CD4-positive, alpha-beta T cell (primary cell): Measurements from ENCODE around the gene P2RY12. TPM values are rescaled to one million over a fixed set of nuclear protein-coding genes. Genes with fewer than 3 reads are reported as not detected.

Source experiments
- ATAC-seq: fragments of 200-7000 bp; cut with Tn5 transposase; one replicate; pipeline ENCODE4 v1.10.0; 2022; ENCODE audit warnings: mild to moderate bottlenecking; ENCODE audit not compliant: poor library complexity
- CTCF ChIA-PET: fragments of 350-600 bp; sonication (Branson Sonifier 250); formaldehyde crosslinking; loops from one replicate; lab custom pipeline; 2021; ENCODE audit warnings: antibody characterized with exemption, inconsistent platforms; lab: Charles Lee
- POLR2A ChIA-PET: fragments of 350-600 bp; sonication (Branson Sonifier 250); formaldehyde crosslinking; loops from one replicate; lab custom pipeline; 2021; ENCODE audit warnings: antibody characterized with exemption, inconsistent platforms; lab: Charles Lee
- DNase-seq, 14 experiments: peaks; one replicate each; pipeline ENCODE4 v3.0.0-alpha.2; 2013 to 2020; ENCODE audit warnings: mixed read lengths in 2 of 14
- H3K27ac ChIP-seq, 2 donors: one replicate each; pipeline versions ENCODE4 v1.5.1 to v1.7.0; 2013; ENCODE audit warnings: low read length in 2 of 2, low read depth in 1 of 2, mild to moderate bottlenecking in 1 of 2
- H3K27me3 ChIP-seq, 2 experiments: 1 replicate in 1 of 2; 2 replicates in 1 of 2; pipeline versions ENCODE4 v1.6.1 to v1.7.0; 2013; ENCODE audit warnings: low read length in 2 of 2, control low read depth in 1 of 2, mild to moderate bottlenecking in 1 of 2, moderate library complexity in 1 of 2; ENCODE audit not compliant: insufficient read depth in 2 of 2, control insufficient read depth in 1 of 2
- H3K36me3 ChIP-seq: one replicate; pipeline ENCODE4 v1.6.1; 2013; ENCODE audit warnings: low read length, control low read depth; ENCODE audit not compliant: insufficient read depth
- H3K4me1 ChIP-seq: one replicate; pipeline ENCODE4 v1.6.1; 2013; ENCODE audit warnings: low read length, control low read depth; ENCODE audit not compliant: insufficient read depth
- H3K4me3 ChIP-seq: one replicate; pipeline ENCODE4 v1.5.1; 2013; ENCODE audit warnings: mild to moderate bottlenecking, low read length, moderate library complexity
- H3K9me3 ChIP-seq, 2 experiments: 1 replicate in 1 of 2; 2 replicates in 1 of 2; pipeline versions ENCODE4 v1.6.1 to v1.7.0; 2013; ENCODE audit warnings: low read length in 2 of 2, mild to moderate bottlenecking in 2 of 2, control low read depth in 1 of 2, moderate library complexity in 1 of 2; ENCODE audit not compliant: control insufficient read depth in 1 of 2, insufficient read depth in 1 of 2
- H3K27ac Mint-ChIP-seq: one replicate; pipeline ENCODE4 v1.8.0; 2020; ENCODE audit warnings: mixed read lengths
- H3K27me3 Mint-ChIP-seq: one replicate; pipeline ENCODE4 v1.8.0; 2021; ENCODE audit warnings: mixed read lengths
- H3K36me3 Mint-ChIP-seq: one replicate; pipeline ENCODE4 v1.8.0; 2021; ENCODE audit warnings: low read depth, mixed read lengths
- H3K4me1 Mint-ChIP-seq: one replicate; pipeline ENCODE4 v1.8.0; 2021; ENCODE audit warnings: low read depth, mixed read lengths
- H3K4me3 Mint-ChIP-seq: one replicate; pipeline ENCODE4 v1.8.0; 2020; ENCODE audit warnings: mild to moderate bottlenecking, mixed read lengths
- H3K9me3 Mint-ChIP-seq: one replicate; pipeline ENCODE4 v1.8.0; 2020; ENCODE audit warnings: mixed read lengths
- intact Hi-C, 2 experiments: fragments of 100-400 bp; cut with DNase I in 1 of 2; cut with micrococcal nuclease in 1 of 2; formaldehyde crosslinking; loops; one replicate each; pipeline versions ENCODE4 v1.15.1 to v1.9.0; 2023 to 2025; cut with DNase I, micrococcal nuclease
- total RNA-seq, 174 experiments: library from RNA in 2 of 174; stranded (reverse) in 2 of 174; gene quantifications; one replicate each; pipeline ENCODE4 v1.2.3 and lab custom pipeline; 2021 to 2026
- TF ChIP-seq, protein P1 (sequence below): fragments of 200-600 bp; IDR thresholded peaks from one replicate; pipeline ENCODE4 v1.8.0; 2022; ENCODE audit warnings: antibody characterized with exemption, mild to moderate bottlenecking

Gene P2RY12
- total RNA-seq, 2 experiments from 2014 or later = not detected

DNA sequence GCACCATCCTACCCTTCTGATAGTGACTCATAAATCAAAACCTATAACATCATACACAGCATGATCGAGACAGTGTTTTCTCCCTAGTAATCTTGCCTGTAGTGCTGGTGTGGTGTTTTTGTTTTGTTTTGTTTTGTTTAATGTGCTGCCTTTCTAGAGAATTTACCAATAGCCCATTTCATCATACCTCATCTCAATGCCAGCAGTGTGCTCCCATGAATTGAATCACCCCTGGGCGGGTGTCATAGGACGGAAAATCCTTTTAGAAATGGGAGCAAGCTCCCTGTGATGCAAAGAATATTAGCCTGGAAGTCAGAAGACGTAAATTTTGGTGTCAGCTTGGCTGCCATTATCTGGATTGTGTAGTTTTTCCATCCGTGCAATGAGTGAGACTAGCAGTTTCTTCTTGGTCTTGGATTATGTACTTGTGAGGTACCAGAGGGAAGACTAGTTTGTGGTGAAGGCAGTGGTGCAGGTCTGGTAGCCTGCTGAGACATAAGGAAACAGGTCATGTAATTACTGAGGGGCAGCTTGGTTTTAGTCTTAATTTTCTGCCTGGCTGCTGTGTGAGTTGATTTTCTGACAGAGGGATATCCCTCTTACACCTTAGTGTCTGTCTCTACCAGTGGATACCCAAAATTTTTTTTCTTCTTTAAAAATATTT lies 46.4 kb upstream of the P2RY12 start:
- no peak overlapping the region for H3K4me3 Mint-ChIP-seq
- CTCF ChIA-PET = no interaction called here
- Histone ChIP-seq H3K4me1 (no peaks in the 10 kb centered on the region), H3K4me3 (no peak overlapping the region), H3K9me3 (no peaks in the 10 kb centered on the region), H3K27ac (no peak overlapping the region), H3K36me3 (no peaks in the 10 kb centered on the region), H3K27me3 (no peaks in the 10 kb centered on the region)
- no peaks in the 10 kb centered on the region for H3K36me3 Mint-ChIP-seq
- no peak overlapping the region for H3K27ac Mint-ChIP-seq
- POLR2A ChIA-PET = no interaction called here
- TF ChIP-seq, protein P1, sequence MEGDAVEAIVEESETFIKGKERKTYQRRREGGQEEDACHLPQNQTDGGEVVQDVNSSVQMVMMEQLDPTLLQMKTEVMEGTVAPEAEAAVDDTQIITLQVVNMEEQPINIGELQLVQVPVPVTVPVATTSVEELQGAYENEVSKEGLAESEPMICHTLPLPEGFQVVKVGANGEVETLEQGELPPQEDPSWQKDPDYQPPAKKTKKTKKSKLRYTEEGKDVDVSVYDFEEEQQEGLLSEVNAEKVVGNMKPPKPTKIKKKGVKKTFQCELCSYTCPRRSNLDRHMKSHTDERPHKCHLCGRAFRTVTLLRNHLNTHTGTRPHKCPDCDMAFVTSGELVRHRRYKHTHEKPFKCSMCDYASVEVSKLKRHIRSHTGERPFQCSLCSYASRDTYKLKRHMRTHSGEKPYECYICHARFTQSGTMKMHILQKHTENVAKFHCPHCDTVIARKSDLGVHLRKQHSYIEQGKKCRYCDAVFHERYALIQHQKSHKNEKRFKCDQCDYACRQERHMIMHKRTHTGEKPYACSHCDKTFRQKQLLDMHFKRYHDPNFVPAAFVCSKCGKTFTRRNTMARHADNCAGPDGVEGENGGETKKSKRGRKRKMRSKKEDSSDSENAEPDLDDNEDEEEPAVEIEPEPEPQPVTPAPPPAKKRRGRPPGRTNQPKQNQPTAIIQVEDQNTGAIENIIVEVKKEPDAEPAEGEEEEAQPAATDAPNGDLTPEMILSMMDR = no peak
- DNase-seq (no peak), ATAC-seq (no peak)
- no peaks in the 10 kb centered on the region for H3K4me1 Mint-ChIP-seq
- no peaks in the 10 kb centered on the region for H3K27me3 Mint-ChIP-seq
- no peaks in the 10 kb centered on the region for H3K9me3 Mint-ChIP-seq
- intact Hi-C loops = loop anchor here (1.0 to 10.0 kb wide), 2 partner anchors 27 to 206 kb away; no protein-coding TSS in a partner anchor

DNA sequence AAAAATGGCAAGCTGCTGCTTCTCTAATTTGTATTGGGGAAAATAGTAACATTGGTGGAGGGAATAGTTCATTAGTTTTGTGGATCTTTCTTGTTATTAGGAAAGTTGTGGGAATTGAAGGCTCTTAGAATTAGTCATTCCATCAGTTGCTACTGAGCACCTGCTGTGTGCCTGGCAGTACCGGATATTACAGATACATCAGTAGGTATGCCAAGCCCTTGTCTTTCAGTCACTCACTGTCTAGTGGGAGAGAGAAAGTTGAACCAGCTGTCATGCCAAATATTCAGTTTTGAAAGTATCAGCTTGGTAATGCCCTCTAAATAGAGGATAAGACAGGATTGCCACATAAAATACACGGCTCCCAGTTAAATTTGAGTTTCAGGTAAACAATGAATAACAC lies 43.8 kb upstream of the P2RY12 start:
- H3K36me3 Mint-ChIP-seq = no peaks in the 10 kb centered on the region
- H3K9me3 ChIP-seq = no peaks in the 10 kb centered on the region
- intact Hi-C loops = no loop called here
- no peaks in the 10 kb centered on the region for H3K4me1 ChIP-seq
- no peaks in the 10 kb centered on the region for H3K27me3 ChIP-seq
- CTCF ChIA-PET = no interaction called here
- POLR2A ChIA-PET = no interaction called here
- H3K4me3 ChIP-seq = no peak overlapping the region
- no peak overlapping the region for H3K27ac ChIP-seq
- H3K27me3 Mint-ChIP-seq = no peaks in the 10 kb centered on the region
- H3K36me3 ChIP-seq = no peaks in the 10 kb centered on the region
- H3K27ac Mint-ChIP-seq = no peak overlapping the region
- TF ChIP-seq, protein P1 = no peak
- ATAC-seq (no peak), DNase-seq (no peak)
- H3K4me1 Mint-ChIP-seq = no peaks in the 10 kb centered on the region
- no peak overlapping the region for H3K4me3 Mint-ChIP-seq
- no peaks in the 10 kb centered on the region for H3K9me3 Mint-ChIP-seq

DNA sequence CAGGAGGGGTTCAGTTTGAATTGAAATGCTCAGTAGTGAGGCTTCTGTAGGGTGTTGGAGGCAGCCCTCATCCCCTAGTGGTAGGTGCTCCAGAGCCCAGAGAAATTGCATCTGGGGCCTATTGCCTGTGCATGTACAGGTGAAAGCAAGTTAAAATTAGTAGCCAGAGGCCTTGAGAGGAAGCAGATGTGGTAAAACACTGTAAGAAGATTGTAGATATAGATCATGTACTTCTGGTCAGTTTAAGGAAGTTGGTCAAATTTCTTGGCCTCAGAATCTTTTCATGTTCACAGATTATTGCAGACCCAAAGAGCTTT lies 41.7 kb upstream of the P2RY12 start:
- Histone ChIP-seq H3K27me3 (no peaks in the 10 kb centered on the region), H3K9me3 (no peaks in the 10 kb centered on the region), H3K4me3 (no peak overlapping the region), H3K4me1 (no peaks in the 10 kb centered on the region), H3K36me3 (no peaks in the 10 kb centered on the region), H3K27ac (no peak overlapping the region)
- H3K9me3 Mint-ChIP-seq = no peaks in the 10 kb centered on the region
- DNase-seq (no peak), ATAC-seq (no peak)
- POLR2A ChIA-PET = no interaction called here
- H3K27me3 Mint-ChIP-seq = no peaks in the 10 kb centered on the region
- TF ChIP-seq, protein P1 = no peak
- H3K36me3 Mint-ChIP-seq = no peaks in the 10 kb centered on the region
- intact Hi-C loops = no loop called here
- no peak overlapping the region for H3K27ac Mint-ChIP-seq
- no peak overlapping the region for H3K4me3 Mint-ChIP-seq
- CTCF ChIA-PET = no interaction called here
- H3K4me1 Mint-ChIP-seq = no peaks in the 10 kb centered on the region
